T-helper 1 cell treated with Interleukin-12 subunit alpha and Interleukin-12 subunit beta and Interleukin-4 antibody, amounts not matched to agents 30 μg/mL and 1 μg/mL, for 36 hours (primary cell): ENCODE measurements around the gene BRS3.
"Not testable (repeated sequence)": the region's sequence is repeated elsewhere in the genome, so short reads cannot be mapped to it uniquely, and the experiment has no call there.

Experiments used
- H3K27ac Mint-ChIP-seq: one replicate; pipeline ENCODE4 v1.8.0; 2021; ENCODE audit warnings: mild to moderate bottlenecking, mixed read lengths
- H3K27me3 Mint-ChIP-seq: one replicate; pipeline ENCODE4 v1.8.0; 2021; ENCODE audit warnings: low read depth, mixed read lengths
- H3K36me3 Mint-ChIP-seq: one replicate; pipeline ENCODE4 v1.8.0; 2021; ENCODE audit warnings: low read depth, mixed read lengths
- H3K4me1 Mint-ChIP-seq: one replicate; pipeline ENCODE4 v1.8.0; 2021; ENCODE audit warnings: low read depth, mixed read lengths
- H3K4me3 Mint-ChIP-seq: one replicate; pipeline ENCODE4 v1.8.0; 2021; ENCODE audit warnings: mild to moderate bottlenecking, moderate library complexity, mixed read lengths
- H3K9me3 Mint-ChIP-seq: one replicate; pipeline ENCODE4 v1.8.0; 2021; ENCODE audit warnings: mixed read lengths

BRS3 gene

DNA sequence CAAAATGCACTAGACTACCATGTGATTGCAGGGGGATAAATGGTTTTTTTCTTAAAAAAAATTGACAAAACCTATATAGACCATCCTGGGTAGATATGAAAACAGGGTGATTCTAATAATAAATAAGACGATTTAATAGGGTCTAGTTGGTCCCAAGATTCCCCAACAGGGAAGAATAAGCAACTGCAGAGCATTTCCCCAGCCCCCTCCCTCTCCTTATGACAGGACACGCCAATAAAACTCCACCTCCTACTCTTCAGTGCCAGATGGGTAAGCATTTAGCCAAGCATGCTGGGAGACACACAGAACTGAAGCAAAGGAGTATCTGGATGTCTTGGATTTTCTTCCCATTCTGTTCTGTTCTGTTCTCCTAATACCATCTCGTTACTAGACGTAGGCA is at the start of gene BRS3:
TSS of gene BRS3 (plus strand) at position 301 of the 400 bp plus-strand sequence. CDS start 168 bp downstream, outside the sequence.
- peaks cover 57% of the 10 kb centered on the region for H3K27me3 Mint-ChIP-seq
- no peak within 1 kb of the TSS for H3K27ac Mint-ChIP-seq

DNA sequence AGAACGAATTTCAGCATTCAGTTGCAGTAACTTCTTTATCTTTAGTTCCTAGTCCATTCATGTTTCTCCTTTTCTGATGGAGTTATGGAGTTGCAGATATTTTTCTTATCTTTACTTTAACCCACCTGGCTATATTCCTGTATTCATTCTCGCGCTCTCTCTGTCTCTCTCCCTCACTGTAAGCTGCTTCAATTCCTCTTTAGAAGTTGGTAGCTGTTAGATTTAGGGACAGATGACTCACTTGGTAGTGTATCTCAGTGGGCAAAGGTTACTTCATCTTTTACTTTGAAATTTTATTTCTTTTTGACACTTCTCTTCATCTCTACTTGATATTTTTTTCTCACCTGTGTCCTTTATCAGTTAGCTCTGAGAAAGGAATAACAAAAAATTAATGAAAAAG is 49.6 kb upstream of the BRS3 start:
- no peaks in the 10 kb centered on the region for H3K4me1 Mint-ChIP-seq
- no peak overlapping the region for H3K4me3 Mint-ChIP-seq
- H3K27me3 Mint-ChIP-seq: no peaks in the 10 kb centered on the region
- no peak overlapping the region for H3K27ac Mint-ChIP-seq
- no peaks in the 10 kb centered on the region for H3K9me3 Mint-ChIP-seq
- H3K36me3 Mint-ChIP-seq: no peaks in the 10 kb centered on the region

More for the DNA sequence above, at the start of gene BRS3:
- Mint-ChIP-seq H3K9me3 (no peaks in the 10 kb centered on the region), H3K4me3 (no peak within 1 kb of the TSS), H3K36me3 (no peaks in the 10 kb centered on the region), H3K4me1 (no peaks in the 10 kb centered on the region)

DNA sequence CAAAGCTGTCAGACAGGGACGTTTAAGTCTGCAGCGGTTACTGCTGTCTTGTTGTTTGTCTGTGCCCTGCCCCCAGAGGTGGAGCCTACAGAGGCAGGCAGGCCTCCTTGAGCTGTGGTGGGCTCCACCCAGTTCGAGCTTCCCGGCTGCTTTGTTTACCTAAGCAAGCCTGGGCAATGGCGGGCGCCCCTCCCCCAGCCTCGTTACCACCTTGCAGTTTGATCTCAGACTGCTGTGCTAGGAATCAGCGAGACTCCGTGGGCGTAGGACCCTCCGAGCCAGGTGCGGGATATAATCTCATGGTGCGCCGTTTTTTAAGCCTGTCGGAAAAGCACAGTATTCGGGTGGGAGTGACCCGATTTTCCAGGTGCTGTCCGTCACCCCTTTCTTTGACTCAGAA is 42.1 kb upstream of the BRS3 start:
- not testable (repeated sequence) for H3K27me3 Mint-ChIP-seq, H3K9me3 Mint-ChIP-seq, H3K36me3 Mint-ChIP-seq, H3K27ac Mint-ChIP-seq, H3K4me1 Mint-ChIP-seq, H3K4me3 Mint-ChIP-seq

GRCh38 chrX:136446208-136446607 is 41.5 kb upstream of the BRS3 start:
- peaks cover 3% of the 10 kb centered on the region for H3K9me3 Mint-ChIP-seq
- no peaks in the 10 kb centered on the region for H3K36me3 Mint-ChIP-seq
- no peak overlapping the region for H3K4me3 Mint-ChIP-seq
- H3K4me1 Mint-ChIP-seq: no peaks in the 10 kb centered on the region
- no peak overlapping the region for H3K27ac Mint-ChIP-seq
- H3K27me3 Mint-ChIP-seq: no peaks in the 10 kb centered on the region

- H3K27me3 Mint-ChIP-seq: no peaks in the 10 kb centered on the region
- H3K36me3 Mint-ChIP-seq: no peaks in the 10 kb centered on the region
- H3K27ac Mint-ChIP-seq: no peak overlapping the region
- no peaks in the 10 kb centered on the region for H3K4me1 Mint-ChIP-seq
- H3K4me3 Mint-ChIP-seq: no peak overlapping the region
- H3K9me3 Mint-ChIP-seq: peaks cover 3% of the 10 kb centered on the region
Observed at GRCh38 chrX:136447308-136447707, 40.4 kb upstream of the BRS3 start.

GRCh38 chrX:136447968-136448367 is 39.8 kb upstream of the BRS3 start:
- Mint-ChIP-seq H3K4me1 (no peaks in the 10 kb centered on the region), H3K4me3 (no peak overlapping the region), H3K36me3 (no peaks in the 10 kb centered on the region), H3K27me3 (no peaks in the 10 kb centered on the region), H3K9me3 (peaks cover 3% of the 10 kb centered on the region), H3K27ac (no peak overlapping the region)

- H3K27me3 Mint-ChIP-seq: no peaks in the 10 kb centered on the region
- H3K27ac Mint-ChIP-seq: no peak overlapping the region
- H3K36me3 Mint-ChIP-seq: no peaks in the 10 kb centered on the region
- H3K4me1 Mint-ChIP-seq: no peaks in the 10 kb centered on the region
- no peak overlapping the region for H3K4me3 Mint-ChIP-seq
- peaks cover 3% of the 10 kb centered on the region for H3K9me3 Mint-ChIP-seq
Observed at GRCh38 chrX:136450050-136450830, 37.5 kb upstream of the BRS3 start.

GRCh38 chrX:136452614-136453013 is 35.1 kb upstream of the BRS3 start:
- no peaks in the 10 kb centered on the region for H3K36me3 Mint-ChIP-seq

GRCh38 chrX:136453114-136453513 is 34.6 kb upstream of the BRS3 start:
- Mint-ChIP-seq H3K9me3 (no peaks in the 10 kb centered on the region), H3K27me3 (no peaks in the 10 kb centered on the region), H3K4me3 (no peak overlapping the region), H3K27ac (no peak overlapping the region), H3K36me3 (no peaks in the 10 kb centered on the region), H3K4me1 (no peaks in the 10 kb centered on the region)

More at GRCh38 chrX:136452614-136453013, 35.1 kb upstream of the BRS3 start:
- Mint-ChIP-seq H3K27ac (no peak overlapping the region), H3K27me3 (no peaks in the 10 kb centered on the region), H3K9me3 (no peaks in the 10 kb centered on the region), H3K4me1 (no peaks in the 10 kb centered on the region), H3K4me3 (no peak overlapping the region)

GRCh38 chrX:136453771-136454170 is 34.0 kb upstream of the BRS3 start:
- H3K27me3 Mint-ChIP-seq: no peaks in the 10 kb centered on the region
- no peaks in the 10 kb centered on the region for H3K36me3 Mint-ChIP-seq
- no peak overlapping the region for H3K4me3 Mint-ChIP-seq
- H3K4me1 Mint-ChIP-seq: no peaks in the 10 kb centered on the region
- H3K9me3 Mint-ChIP-seq: no peaks in the 10 kb centered on the region
- no peak overlapping the region for H3K27ac Mint-ChIP-seq

DNA sequence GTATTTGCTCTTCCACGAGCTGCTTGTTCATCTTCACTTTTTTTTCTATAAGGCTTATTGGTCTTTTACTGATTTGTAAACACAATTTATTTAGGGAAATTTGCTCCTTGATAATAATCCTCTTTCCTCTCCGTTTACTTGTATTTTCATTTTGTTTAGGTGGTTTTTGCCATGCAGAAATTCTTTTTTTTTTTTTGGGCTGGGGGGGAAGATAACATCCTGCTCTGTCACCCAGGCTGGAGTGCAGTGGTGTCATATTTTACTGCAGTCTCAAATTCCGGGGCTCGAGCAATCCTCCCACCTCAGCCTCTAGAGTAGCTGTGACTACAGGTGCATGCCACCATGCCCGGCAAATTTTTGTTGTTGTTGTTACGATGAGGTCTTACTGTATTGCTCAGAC is 31.6 kb upstream of the BRS3 start:
- Mint-ChIP-seq H3K9me3 (no peaks in the 10 kb centered on the region), H3K4me3 (no peak overlapping the region), H3K4me1 (no peaks in the 10 kb centered on the region), H3K27ac (no peak overlapping the region), H3K27me3 (no peaks in the 10 kb centered on the region), H3K36me3 (no peaks in the 10 kb centered on the region)

DNA sequence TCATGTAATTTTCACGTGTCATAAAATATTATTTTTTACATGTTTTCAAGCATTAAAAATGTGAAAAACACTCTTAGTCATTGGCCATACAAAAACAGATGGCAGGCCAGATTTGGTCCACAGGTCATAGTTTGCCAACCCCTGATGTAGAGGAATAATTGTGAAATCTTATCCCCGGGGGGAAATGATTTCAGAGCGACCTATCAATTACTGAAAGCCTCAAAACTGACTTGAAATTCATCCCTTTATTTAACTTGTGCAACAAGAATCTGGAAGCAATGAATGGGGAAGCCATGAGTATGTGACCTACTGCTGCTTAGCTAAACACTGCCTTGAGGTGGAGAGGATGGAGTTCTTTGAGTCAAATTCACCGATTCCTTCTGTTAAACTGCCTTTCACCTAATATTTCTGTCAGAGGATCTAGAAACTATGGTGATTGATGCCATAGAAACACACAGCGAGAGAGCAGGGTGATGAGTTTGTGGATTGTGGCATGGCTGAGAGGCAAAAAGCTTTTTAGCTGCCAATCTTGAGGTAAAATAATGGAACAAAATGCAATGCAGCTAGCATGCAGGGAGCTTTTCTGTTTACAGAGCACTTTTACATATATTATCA is 30.3 kb upstream of the BRS3 start:
- Mint-ChIP-seq H3K9me3 (no peaks in the 10 kb centered on the region), H3K36me3 (no peaks in the 10 kb centered on the region), H3K4me1 (no peaks in the 10 kb centered on the region), H3K27me3 (no peaks in the 10 kb centered on the region), H3K4me3 (no peak overlapping the region), H3K27ac (no peak overlapping the region)

GRCh38 chrX:136464589-136464988 is 23.2 kb upstream of the BRS3 start:
- peaks cover 4% of the 10 kb centered on the region for H3K27me3 Mint-ChIP-seq
- no peak overlapping the region for H3K27ac Mint-ChIP-seq

DNA sequence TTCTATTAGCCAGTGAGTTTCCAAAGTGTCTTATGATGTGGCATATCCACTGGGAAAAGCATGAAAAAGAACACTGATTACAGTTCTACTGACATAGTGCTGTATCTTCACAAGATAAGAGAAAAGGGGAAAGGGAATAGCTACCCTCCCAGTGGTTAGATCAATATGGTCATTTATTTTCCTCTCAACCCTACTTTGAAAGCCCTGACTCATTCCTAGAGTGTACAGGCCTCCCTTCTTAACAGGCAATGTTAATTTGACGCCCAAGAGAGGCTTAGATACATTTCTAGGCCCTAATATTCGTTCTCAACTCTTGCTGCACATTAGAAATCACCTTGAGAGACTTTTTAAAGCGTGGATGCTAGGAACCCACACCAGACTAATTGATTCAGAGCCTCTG is 20.4 kb upstream of the BRS3 start:
- H3K4me3 Mint-ChIP-seq: no peak overlapping the region
- no peak overlapping the region for H3K27ac Mint-ChIP-seq
- no peaks in the 10 kb centered on the region for H3K4me1 Mint-ChIP-seq
- H3K27me3 Mint-ChIP-seq: peaks cover 4% of the 10 kb centered on the region
- H3K36me3 Mint-ChIP-seq: no peaks in the 10 kb centered on the region
- H3K9me3 Mint-ChIP-seq: no peaks in the 10 kb centered on the region

More at GRCh38 chrX:136464589-136464988, 23.2 kb upstream of the BRS3 start:
- H3K9me3 Mint-ChIP-seq: no peaks in the 10 kb centered on the region
- H3K4me1 Mint-ChIP-seq: no peaks in the 10 kb centered on the region
- H3K4me3 Mint-ChIP-seq: no peak overlapping the region
- no peaks in the 10 kb centered on the region for H3K36me3 Mint-ChIP-seq

DNA sequence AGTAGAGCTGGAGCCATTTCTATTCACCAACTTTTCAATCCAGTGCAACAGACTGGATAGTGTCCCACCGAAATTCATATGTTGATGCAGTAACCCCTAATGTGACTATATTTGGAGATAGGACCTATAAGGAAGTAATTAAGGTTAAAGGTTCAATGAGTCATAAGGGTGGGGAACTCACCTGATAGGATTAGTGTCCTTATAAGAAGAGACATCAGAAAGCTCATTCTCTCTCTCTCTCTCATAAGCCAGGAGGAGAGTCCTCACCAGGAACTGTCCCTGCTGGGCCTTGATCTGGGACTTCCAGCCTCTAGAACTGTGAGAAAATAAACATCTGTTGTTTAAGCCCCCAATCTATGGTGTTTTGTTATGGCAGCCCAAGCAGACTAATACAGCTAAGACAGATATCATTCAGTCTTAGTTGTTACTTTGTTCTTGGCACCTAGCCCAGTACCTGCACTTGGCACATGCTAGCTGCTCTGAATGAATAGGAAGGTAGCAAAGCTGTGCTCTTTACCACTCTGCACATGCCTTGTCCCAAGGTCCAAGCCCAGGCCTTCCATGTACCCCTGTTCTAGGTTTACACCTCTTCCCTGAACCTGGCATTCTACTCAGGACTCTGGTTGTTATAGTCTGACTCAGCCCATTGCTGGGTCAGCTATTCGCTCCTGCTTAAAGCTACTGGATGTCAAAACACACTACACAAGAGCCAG is 19.2 kb upstream of the BRS3 start:
- H3K27ac Mint-ChIP-seq: no peak overlapping the region
- H3K9me3 Mint-ChIP-seq: no peaks in the 10 kb centered on the region
- no peaks in the 10 kb centered on the region for H3K4me1 Mint-ChIP-seq
- H3K27me3 Mint-ChIP-seq: peaks cover 4% of the 10 kb centered on the region
- no peak overlapping the region for H3K4me3 Mint-ChIP-seq
- no peaks in the 10 kb centered on the region for H3K36me3 Mint-ChIP-seq
